HEK293T (cell line): Measurements from ENCODE around the gene SAP30L.

Experiments used
- CTCF ChIA-PET: fragments of 350-600 bp; formaldehyde crosslinking; extraction: SDS; loops from one replicate; lab custom pipeline; 2021; ENCODE audit warnings: antibody characterized with exemption, inconsistent platforms; lab: Yijun Ruan, JAX
- POLR2A ChIA-PET: fragments of 350-600 bp; formaldehyde crosslinking; extraction: SDS; loops from one replicate; lab custom pipeline; 2020; ENCODE audit warnings: antibody characterized with exemption, inconsistent platforms; lab: Yijun Ruan, JAX
- DNase-seq: peaks from one replicate; pipeline ENCODE4 v3.0.0; 2012; ENCODE audit warnings: mixed read lengths; ENCODE audit errors: extremely low spot score
- ARNT ChIP-seq: fragments of 450-650 bp; IDR thresholded peaks from 2 replicates; pipeline ENCODE4 v1.6.1; 2017; ENCODE audit warnings: mild to moderate bottlenecking
- BHLHE40 ChIP-seq: fragments of 450-650 bp; IDR thresholded peaks from 2 replicates; pipeline ENCODE4 v1.6.1; 2016; ENCODE audit warnings: mild to moderate bottlenecking, moderate library complexity, borderline replicate concordance
- CTBP1 ChIP-seq: fragments of 450-650 bp; IDR thresholded peaks from 2 replicates; pipeline ENCODE4 v1.6.1; 2016; ENCODE audit warnings: borderline replicate concordance
- ELF4 ChIP-seq: fragments of 450-650 bp; IDR thresholded peaks from 2 replicates; pipeline ENCODE4 v1.6.1; 2017; ENCODE audit warnings: antibody characterized with exemption
- FOXA1 ChIP-seq: fragments of 450-650 bp; IDR thresholded peaks from 2 replicates; pipeline ENCODE4 v1.6.1; 2016; ENCODE audit warnings: mild to moderate bottlenecking
- FOXK2 ChIP-seq: fragments of 450-650 bp; IDR thresholded peaks from 2 replicates; pipeline ENCODE4 v1.6.1; 2016; ENCODE audit warnings: mild to moderate bottlenecking
- FOXM1 ChIP-seq: fragments of 450-650 bp; IDR thresholded peaks from 2 replicates; pipeline ENCODE4 v1.6.1; 2017; ENCODE audit warnings: mild to moderate bottlenecking, borderline replicate concordance
- HDGF ChIP-seq: fragments of 450-650 bp; IDR thresholded peaks from 2 replicates; pipeline ENCODE4 v1.6.1; 2017; ENCODE audit warnings: antibody characterized with exemption, borderline replicate concordance
- L3MBTL2 ChIP-seq: fragments of 450-650 bp; conservative IDR thresholded peaks from 2 replicates; pipeline ENCODE4 v1.6.1; 2016; ENCODE audit warnings: mild to moderate bottlenecking
- LEF1 ChIP-seq: fragments of 450-650 bp; IDR thresholded peaks from 2 replicates; pipeline ENCODE4 v1.6.1; 2017; ENCODE audit warnings: mild to moderate bottlenecking, borderline replicate concordance
- NFRKB ChIP-seq: fragments of 450-650 bp; IDR thresholded peaks from 2 replicates; pipeline ENCODE4 v1.6.1; 2016; ENCODE audit warnings: mild to moderate bottlenecking, moderate library complexity
- PKNOX1 ChIP-seq: fragments of 450-650 bp; IDR thresholded peaks from 2 replicates; pipeline ENCODE4 v1.6.1; 2016
- SP1 ChIP-seq: fragments of 450-650 bp; IDR thresholded peaks from 2 replicates; pipeline ENCODE4 v1.6.1; 2017
- SUZ12 ChIP-seq: fragments of 450-650 bp; IDR thresholded peaks from 2 replicates; pipeline ENCODE4 v1.6.1; 2016; ENCODE audit warnings: mild to moderate bottlenecking
- TARDBP ChIP-seq: fragments of 450-650 bp; IDR thresholded peaks from 2 replicates; pipeline ENCODE4 v1.6.1; 2016
- ZNF384 ChIP-seq: fragments of 450-650 bp; IDR thresholded peaks from 2 replicates; pipeline ENCODE4 v1.6.1; 2016

SAP30L gene

DNA sequence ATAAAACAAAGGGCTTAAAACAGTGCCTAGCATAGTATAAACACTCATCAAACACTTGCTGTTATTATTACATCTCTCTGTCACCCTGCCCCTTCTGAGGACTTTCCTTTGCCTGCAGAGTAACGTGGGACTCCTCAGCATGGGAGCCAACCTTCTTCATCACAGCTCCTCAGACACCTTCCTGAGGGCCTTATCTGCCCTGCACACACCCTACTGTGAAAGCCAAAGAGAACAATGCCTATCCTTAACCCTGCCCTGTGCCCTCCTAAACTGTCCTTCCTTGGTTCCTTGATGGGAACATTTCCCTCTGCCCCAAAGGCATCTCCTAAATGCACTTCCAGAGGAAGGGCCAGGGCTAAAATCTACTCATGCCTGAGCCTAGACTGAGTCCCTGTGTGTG is 52.8 kb downstream of the SAP30L start:
- TF ChIP-seq NFRKB (no peak), LEF1 (no peak), FOXA1 (no peak), FOXK2 (no peak), TARDBP (no peak), SP1 (no peak), CTBP1 (no peak), ZNF384 (no peak), SUZ12 (no peak)
- no peak for DNase-seq
- CTCF ChIA-PET = no interaction called here
- POLR2A ChIA-PET = interaction anchor here (1.0 kb wide), 1 partner anchor 9 kb away, joined by 3 read pairs; no protein-coding TSS in a partner anchor

GRCh38 chr5:154498994-154499393 is 53.2 kb downstream of the SAP30L start:
- DNase-seq = no peak
- CTCF ChIA-PET = no interaction called here
- POLR2A ChIA-PET = no interaction called here
- TF ChIP-seq HDGF = no peak
- TF ChIP-seq FOXM1 = no peak
- no peak for TF ChIP-seq L3MBTL2
- TF ChIP-seq LEF1 = no peak
- no peak for TF ChIP-seq FOXA1
- no peak for TF ChIP-seq SP1
- no peak for TF ChIP-seq CTBP1
- TF ChIP-seq PKNOX1 = no peak
- no peak for TF ChIP-seq ELF4
- TF ChIP-seq ZNF384 = no peak
- TF ChIP-seq ARNT = no peak
- no peak for TF ChIP-seq SUZ12
- no peak for TF ChIP-seq TARDBP

GRCh38 chr5:154501566-154501965 is 55.8 kb downstream of the SAP30L start:
- TF ChIP-seq NFRKB (no peak), L3MBTL2 (no peak), FOXM1 (no peak), BHLHE40 (no peak), TARDBP (no peak), PKNOX1 (no peak), HDGF (no peak)
- ChIA-PET POLR2A (no interaction called here), CTCF (no interaction called here)
- DNase-seq = no peak

- CTCF ChIA-PET = interaction anchor here (1.1 kb wide), 1 partner anchor 21 kb away, joined by 3 read pairs; no protein-coding TSS in a partner anchor
- POLR2A ChIA-PET = interaction anchor here (1.5 kb wide), 1 partner anchor 18 kb away, joined by 4 read pairs; no protein-coding TSS in a partner anchor
- no peak for DNase-seq
- no peak for TF ChIP-seq TARDBP
- no peak for TF ChIP-seq L3MBTL2
Measured at GRCh38 chr5:154502180-154502579, 56.4 kb downstream of the SAP30L start.

- TF ChIP-seq SP1 (no peak), FOXA1 (no peak), LEF1 (no peak), TARDBP (no peak)
- CTCF ChIA-PET = interaction anchor here (3.0 kb wide), 1 partner anchor 17 kb away, joined by 21 read pairs; no protein-coding TSS in a partner anchor
- no peak for DNase-seq
- POLR2A ChIA-PET = interaction anchor here (1.3 kb wide), 1 partner anchor 17 kb away, joined by 4 read pairs; no protein-coding TSS in a partner anchor
Measured at GRCh38 chr5:154503698-154504039, 57.9 kb downstream of the SAP30L start.

DNA sequence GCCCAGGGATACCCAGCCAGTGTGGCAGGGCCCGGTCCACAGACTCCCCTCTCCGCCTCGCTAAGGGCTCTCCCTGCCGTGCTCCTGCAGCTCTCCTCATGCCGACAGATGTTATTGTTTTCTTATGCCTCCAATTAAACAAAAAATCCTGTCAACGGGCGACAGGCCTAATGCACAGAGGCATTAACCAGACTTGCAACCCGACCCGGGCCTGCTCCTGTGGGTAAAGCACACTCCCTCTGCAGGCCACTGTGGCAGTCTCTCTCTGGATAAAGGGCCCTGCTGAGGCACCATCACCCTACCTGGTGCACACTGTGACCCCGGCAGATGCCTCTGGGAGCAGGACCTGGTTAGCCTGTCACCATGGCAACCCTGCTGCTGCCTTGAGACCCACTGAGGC is 59.8 kb downstream of the SAP30L start:
- POLR2A ChIA-PET = no interaction called here
- no peak for TF ChIP-seq BHLHE40
- no peak for TF ChIP-seq TARDBP
- no peak for TF ChIP-seq ELF4
- TF ChIP-seq HDGF = no peak
- no peak for TF ChIP-seq SUZ12
- CTCF ChIA-PET = interaction anchor here (0.6 to 3.0 kb wide), 4 partner anchors 10 to 43 kb away, joined by 4 to 21 read pairs (median 6); no protein-coding TSS in a partner anchor
- peak; percentile 55 for DNase-seq

DNA sequence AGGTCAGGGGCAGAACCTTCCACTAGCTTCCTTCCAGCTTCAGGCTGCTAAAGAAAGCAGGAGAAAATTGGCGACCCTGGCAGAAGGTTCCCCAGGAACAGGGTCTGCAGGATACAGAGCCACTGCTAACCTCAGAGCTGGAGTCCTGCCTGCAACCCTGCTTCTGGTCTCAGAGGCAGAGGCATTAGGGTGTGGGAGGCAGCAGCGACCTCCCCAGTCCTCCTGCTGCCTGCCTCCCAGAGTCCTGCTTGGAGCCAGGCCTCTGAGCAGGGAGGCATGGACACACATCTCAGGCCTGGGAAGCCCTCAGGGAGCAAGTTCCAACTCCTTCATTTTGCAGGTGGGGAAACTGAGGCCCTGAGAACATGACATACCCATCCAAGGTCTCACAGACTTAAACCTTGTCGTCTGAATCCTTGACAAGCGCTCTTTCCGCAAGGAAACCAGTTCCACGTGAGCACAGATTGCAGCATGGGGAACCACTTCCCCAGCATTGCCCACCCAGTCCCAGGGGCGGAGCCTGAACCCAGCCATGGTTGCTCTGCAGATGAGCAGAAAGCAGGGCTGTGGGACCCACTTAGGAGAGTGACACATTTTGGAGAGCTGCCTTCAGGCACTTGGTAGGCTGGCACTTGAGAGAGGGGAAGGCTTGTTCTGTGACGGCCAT is 60.4 kb downstream of the SAP30L start:
- ChIA-PET POLR2A (no interaction called here), CTCF (interaction anchor here (0.8 to 3.0 kb wide), 4 partner anchors 10 to 64 kb away, joined by 3 to 21 read pairs (median 6); no protein-coding TSS in a partner anchor)
- no peak for DNase-seq
- TF ChIP-seq FOXK2 = no peak
- no peak for TF ChIP-seq FOXA1
- TF ChIP-seq ARNT = no peak
- TF ChIP-seq PKNOX1 = no peak
